Body of pancreas (tissue), 4 donors: ENCODE measurements around the gene AKNAD1.

Experiments used
- CTCF ChIP-seq, 7 experiments: fragments of 450-650 bp in 4 of 7; fragments of 200-600 bp in 3 of 7; sonication (generic) in 3 of 7; IDR thresholded peaks; one replicate each; pipeline ENCODE4 v1.5.1; 2016 to 2019; ENCODE audit warnings: antibody characterized with exemption in 7 of 7
- POLR2A ChIP-seq, 3 donors: fragments of 450-650 bp; IDR thresholded peaks; one replicate each; pipeline ENCODE4 v1.6.1; 2016; ENCODE audit warnings: antibody characterized with exemption in 3 of 3, mild to moderate bottlenecking in 2 of 3

DNA sequence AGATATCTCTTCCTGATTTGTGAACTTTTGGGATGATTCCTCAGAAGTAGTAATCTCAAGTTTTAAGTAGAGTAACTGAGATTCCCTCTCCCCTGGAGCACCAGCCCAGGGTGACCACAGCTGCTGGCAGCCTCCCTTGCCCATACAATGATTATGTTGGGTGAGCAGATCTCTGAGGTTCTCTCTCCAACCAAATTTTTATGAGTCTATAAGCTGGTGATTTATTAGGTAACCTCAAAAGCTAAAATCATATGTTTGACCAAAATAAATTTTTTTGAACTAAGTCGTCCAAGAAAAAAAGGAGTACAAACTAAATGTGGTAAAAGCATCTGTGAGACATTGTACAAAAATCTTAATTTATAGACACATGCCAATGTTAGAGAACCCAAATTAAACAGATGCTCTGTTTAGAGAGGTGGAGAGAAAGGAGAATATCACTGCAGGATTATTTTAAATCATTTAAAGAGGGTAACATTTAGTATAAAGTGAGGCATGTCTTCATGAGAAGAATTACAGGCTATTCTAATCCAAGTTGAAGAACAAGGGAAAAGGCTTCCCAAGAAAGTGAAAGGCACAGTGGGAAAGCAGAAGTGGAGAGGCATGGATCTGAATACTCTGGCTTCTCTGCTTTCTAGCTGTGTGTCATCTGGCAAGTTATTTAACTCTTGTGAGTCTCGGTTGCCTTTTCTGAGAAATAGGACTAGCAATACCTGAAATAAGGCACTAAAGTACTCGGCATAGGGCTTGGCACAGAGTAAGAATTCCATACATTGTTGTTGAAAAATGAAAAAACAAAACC is 2.5 kb downstream of the AKNAD1 start:
- TF ChIP-seq CTCF (IDR thresholded peaks at IDR 0.05) (no peak), POLR2A (IDR thresholded peaks at IDR 0.05) (no peak)
